NOMO-1 (cell line): ENCODE measurements around the gene NFKBIB.

Experiments
- DNase-seq, 2 experiments: peaks; one replicate each; lab custom pipeline; 2025; ENCODE audit not compliant: unreplicated experiment in 2 of 2; lab: John Stamatoyannopoulos, UW

Gene NFKBIB

GRCh38 chr19:38952395-38953165 lies 52.8 kb downstream of the NFKBIB start:
- DNase-seq, result peak; percentile 40 to 71

- DNase-seq, result no peak
These were observed 53.9 kb downstream of the NFKBIB start for GRCh38 chr19:38953677-38954076.

GRCh38 chr19:38956264-38956663 lies 56.5 kb downstream of the NFKBIB start:
- no peak for DNase-seq

GRCh38 chr19:38958301-38958700 lies 58.5 kb downstream of the NFKBIB start:
- DNase-seq, result no peak
